CD14-positive monocyte (primary cell): ENCODE measurements around the gene ATP2C1. TPM values are rescaled to one million over a fixed set of nuclear protein-coding genes. Genes with fewer than 3 reads are reported as not detected.

ENCODE experiments used
- DNase-seq, 3 donors: peaks; one replicate each; pipeline ENCODE4 v3.0.0-alpha.2; 2011 to 2022
- H2AFZ ChIP-seq: 2 replicates; pipeline ENCODE4 v1.6.0; 2012; ENCODE audit warnings: mild to moderate bottlenecking, low read depth, low read length, inconsistent platforms; ENCODE audit not compliant: insufficient read depth, poor library complexity, severe bottlenecking
- H3K27ac ChIP-seq, 2 donors: 1 replicate in 1 of 2; 2 replicates in 1 of 2; pipeline ENCODE4 v1.5.1; 2012 to 2013; ENCODE audit warnings: low read length in 2 of 2, control low read depth in 1 of 2, inconsistent platforms in 1 of 2, low read depth in 1 of 2, mild to moderate bottlenecking in 1 of 2
- H3K27me3 ChIP-seq, 2 donors: one replicate each; pipeline versions ENCODE4 v1.6.0 to v1.6.1; 2011 to 2013; ENCODE audit warnings: low read length in 2 of 2; ENCODE audit not compliant: control insufficient read depth in 2 of 2, insufficient read depth in 2 of 2
- H3K36me3 ChIP-seq, 2 donors: replicated peaks in 1 of 2; 1 replicate in 1 of 2; 2 replicates in 1 of 2; pipeline versions ENCODE4 v1.5.1 to v1.6.1; 2012 to 2013; ENCODE audit warnings: low read length in 2 of 2, control low read depth in 1 of 2, inconsistent platforms in 1 of 2, mild to moderate bottlenecking in 1 of 2; ENCODE audit not compliant: insufficient read depth in 2 of 2, control insufficient read depth in 1 of 2
- H3K4me1 ChIP-seq, 2 donors: 1 replicate in 1 of 2; 2 replicates in 1 of 2; pipeline versions ENCODE4 v1.5.1 to v1.6.1; 2012 to 2013; ENCODE audit warnings: low read length in 2 of 2, control low read depth in 1 of 2, inconsistent platforms in 1 of 2, mild to moderate bottlenecking in 1 of 2, moderate library complexity in 1 of 2; ENCODE audit not compliant: insufficient read depth in 2 of 2, control insufficient read depth in 1 of 2
- H3K4me2 ChIP-seq: replicated peaks from 2 replicates; pipeline ENCODE3; 2012; ENCODE audit warnings: low read length, moderate library complexity, mild to moderate bottlenecking; ENCODE audit not compliant: poor library complexity, severe bottlenecking; ENCODE audit errors: extremely low read depth
- H3K4me3 ChIP-seq, 3 experiments: fragments of 200-600 bp in 1 of 3; sonication (generic) in 1 of 3; replicated peaks in 1 of 3; 1 replicate in 2 of 3; 2 replicates in 1 of 3; pipeline ENCODE4 v1.5.1; 2011 to 2013; ENCODE audit warnings: low read length in 3 of 3, mild to moderate bottlenecking in 3 of 3, control low read depth in 2 of 3, low read depth in 2 of 3, inconsistent platforms in 1 of 3, moderate library complexity in 1 of 3
- H3K79me2 ChIP-seq: 2 replicates; pipeline ENCODE4 v1.6.0; 2012; ENCODE audit warnings: mild to moderate bottlenecking, control low read depth, inconsistent platforms, low read length, moderate library complexity; ENCODE audit not compliant: insufficient read depth
- H3K9ac ChIP-seq: 2 replicates; pipeline ENCODE4 v1.6.0; 2017; ENCODE audit warnings: low read length, mild to moderate bottlenecking; ENCODE audit not compliant: insufficient read depth, poor library complexity, severe bottlenecking
- H3K9me3 ChIP-seq, 2 donors: replicated peaks in 1 of 2; 1 replicate in 1 of 2; 2 replicates in 1 of 2; pipeline versions ENCODE4 v1.5.1 to v1.6.1; 2012 to 2013; ENCODE audit warnings: low read length in 2 of 2, control low read depth in 1 of 2; ENCODE audit not compliant: control insufficient read depth in 1 of 2, insufficient read depth in 1 of 2
- H4K20me1 ChIP-seq: 2 replicates; pipeline ENCODE4 v1.6.0; 2012; ENCODE audit warnings: mild to moderate bottlenecking, low read length, control low read depth, moderate library complexity; ENCODE audit not compliant: insufficient read depth
- H3K27ac Mint-ChIP-seq, 7 donors: one replicate each; pipeline ENCODE4 v1.8.0; 2020; ENCODE audit warnings: mild to moderate bottlenecking in 7 of 7, mixed read lengths in 7 of 7, moderate library complexity in 6 of 7, inconsistent platforms in 2 of 7
- H3K27me3 Mint-ChIP-seq, 3 donors: one replicate each; pipeline ENCODE4 v1.8.0; 2021 to 2022; ENCODE audit warnings: low read depth in 3 of 3, mild to moderate bottlenecking in 3 of 3, mixed read lengths in 3 of 3, moderate library complexity in 3 of 3, inconsistent platforms in 1 of 3
- H3K36me3 Mint-ChIP-seq, 2 donors: one replicate each; pipeline ENCODE4 v1.8.0; 2020; ENCODE audit warnings: mixed read lengths in 2 of 2, inconsistent platforms in 1 of 2, mild to moderate bottlenecking in 1 of 2
- H3K4me1 Mint-ChIP-seq: one replicate; pipeline ENCODE4 v1.8.0; 2020; ENCODE audit warnings: mild to moderate bottlenecking, mixed read lengths
- H3K4me3 Mint-ChIP-seq, 2 donors: one replicate each; pipeline ENCODE4 v1.8.0; 2020; ENCODE audit warnings: mild to moderate bottlenecking in 2 of 2, mixed read lengths in 2 of 2, moderate library complexity in 1 of 2
- H3K9me3 Mint-ChIP-seq, 7 donors: one replicate each; pipeline ENCODE4 v1.8.0; 2020 to 2022; ENCODE audit warnings: mixed read lengths in 7 of 7, mild to moderate bottlenecking in 6 of 7, moderate library complexity in 6 of 7, inconsistent platforms in 2 of 7
- CTCF ChIP-seq: fragments of 200-600 bp; IDR thresholded peaks from one replicate; pipeline ENCODE4 v1.8.0; 2022; ENCODE audit warnings: antibody characterized with exemption, mild to moderate bottlenecking
- WGBS: methylation state at CpG from one replicate; pipeline ENCODE4 v1.1.5; 2013; ENCODE audit warnings: missing lambda C conversion rate; ENCODE audit not compliant: insufficient coverage; 5-methylcytosine and 5-hydroxymethylcytosine counted together
- intact Hi-C, 2 donors: fragments of 100-400 bp; cut with micrococcal nuclease; formaldehyde crosslinking; loops; one replicate each; pipeline versions ENCODE4 v1.15.0 to v1.15.1; 2023
- polyA plus RNA-seq, 3 donors: library from polyadenylated mRNA; depleted of rRNA in 1 of 3; unstranded in 2 of 3; stranded (reverse) in 1 of 3; fragments of 300-500 nt in 2 of 3; fragments of >200 nt in 1 of 3; fragmentation: Illumina TruSeq in 2 of 3; gene quantifications; 1 replicate in 2 of 3; 2 replicates in 1 of 3; pipeline ENCODE4 v1.2.3, GENCODE V29; 2012 to 2021

Gene ATP2C1
- polyA plus RNA-seq, 3 donors = 11.7 to 22.0 (median 12.2) TPM

- Histone ChIP-seq H3K4me1 (no peaks in the 10 kb centered on the region), H2AFZ (no peak overlapping the region), H3K27ac (no peak overlapping the region), H3K79me2 (no peaks in the 10 kb centered on the region), H3K4me3 (no peak overlapping the region), H3K9ac (no peak overlapping the region), H3K27me3 (no peaks in the 10 kb centered on the region), H3K9me3 (no peaks in the 10 kb centered on the region), H3K36me3 (peaks cover 49 to 86% of the 10 kb centered on the region in 2 donors), H3K4me2 (no peak overlapping the region), H4K20me1 (no peaks in the 10 kb centered on the region)
- Mint-ChIP-seq H3K36me3 (peaks cover 57 to 69% of the 10 kb centered on the region in 2 donors), H3K27ac (no peak overlapping the region), H3K4me1 (no peaks in the 10 kb centered on the region), H3K4me3 (no peak overlapping the region), H3K9me3 (no peaks in the 10 kb centered on the region), H3K27me3 (no peaks in the 10 kb centered on the region)
- TF ChIP-seq CTCF = no peak
- DNase-seq = no peak
- WGBS = no CpG with 5 or more reads among the region's 3 CpGs
- intact Hi-C loops = no loop called here
Measured at GRCh38 chr3:130956721-130957120, 62.8 kb downstream of the ATP2C1 start.

DNA sequence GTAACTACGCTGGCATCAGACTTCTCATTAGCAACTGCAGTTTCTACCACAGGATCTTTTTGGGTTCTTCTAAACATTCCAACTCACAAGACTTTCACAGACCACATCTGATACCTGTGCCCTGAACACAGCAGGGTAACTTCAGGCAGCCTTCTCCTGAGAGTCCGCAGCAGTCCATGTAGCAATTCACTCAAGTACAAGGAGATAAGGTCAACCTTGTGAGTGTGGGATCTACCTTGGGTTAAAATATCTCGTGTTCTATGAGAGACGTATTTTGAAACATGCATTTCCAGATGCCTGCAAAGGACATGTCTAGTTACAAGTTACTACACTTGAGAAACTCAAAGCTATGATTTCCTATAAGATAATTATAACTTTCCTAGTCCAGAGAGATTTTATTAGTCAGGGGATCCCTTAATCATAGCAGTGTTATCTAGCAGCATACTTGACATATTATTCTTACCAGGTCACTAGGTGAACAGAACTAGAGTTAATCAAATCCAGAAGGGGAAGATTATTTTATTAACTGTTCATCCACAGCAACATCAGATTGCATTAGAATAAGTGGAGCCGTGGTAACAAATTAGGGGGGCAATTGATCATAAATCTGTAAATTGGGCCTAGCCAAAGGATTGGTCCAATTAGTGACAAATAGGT, 66.4 kb downstream of the ATP2C1 start:
- Histone ChIP-seq H4K20me1 (no peaks in the 10 kb centered on the region), H3K79me2 (no peaks in the 10 kb centered on the region), H2AFZ (no peak overlapping the region), H3K9me3 (no peaks in the 10 kb centered on the region), H3K9ac (no peak overlapping the region), H3K27ac (no peak overlapping the region), H3K4me2 (no peak overlapping the region), H3K27me3 (no peaks in the 10 kb centered on the region), H3K36me3 (peaks cover 40 to 65% of the 10 kb centered on the region in 2 donors), H3K4me3 (no peak overlapping the region), H3K4me1 (no peaks in the 10 kb centered on the region)
- H3K4me3 Mint-ChIP-seq = no peak overlapping the region
- intact Hi-C loops = no loop called here
- DNase-seq = no peak
- H3K36me3 Mint-ChIP-seq = peaks cover 48 to 50% of the 10 kb centered on the region in 2 donors
- no peaks in the 10 kb centered on the region for H3K9me3 Mint-ChIP-seq
- WGBS = 100% methylated on average over 1 of the region's 5 CpGs
- no peaks in the 10 kb centered on the region for H3K27me3 Mint-ChIP-seq
- TF ChIP-seq CTCF = no peak
- peaks cover 6% of the 10 kb centered on the region for H3K4me1 Mint-ChIP-seq
- peak overlapping the region in 1 of 7 donors; percentile 7 for H3K27ac Mint-ChIP-seq
